Inflammatory macrophage treated with lipopolysaccharide for 4 hours (primary cell): ENCODE results near the gene EXOC4.

Experiments used
- DNase-seq: peaks from one replicate; pipeline ENCODE4 v3.0.0-alpha.2; 2020

The EXOC4 gene

DNA sequence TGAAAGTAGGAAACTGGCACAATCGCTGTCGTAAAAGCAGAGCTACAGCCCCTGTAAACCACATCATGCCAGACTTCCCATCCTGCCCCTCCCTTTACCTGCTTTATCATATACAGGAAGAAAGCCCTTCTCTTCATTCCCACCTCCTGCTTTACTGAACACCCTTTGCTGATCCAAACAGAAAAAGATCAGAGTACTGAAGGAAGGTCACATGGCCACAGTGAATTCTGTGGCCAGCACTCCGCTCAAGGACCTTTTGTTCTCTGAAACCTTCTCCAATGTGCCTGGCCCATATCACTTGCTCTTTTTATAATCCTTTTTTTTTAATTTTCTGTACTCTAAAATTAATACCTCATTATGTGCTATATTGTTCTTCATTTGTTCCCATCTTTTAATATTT lies 765.4 kb downstream of the EXOC4 start:
- DNase-seq: no peak

DNA sequence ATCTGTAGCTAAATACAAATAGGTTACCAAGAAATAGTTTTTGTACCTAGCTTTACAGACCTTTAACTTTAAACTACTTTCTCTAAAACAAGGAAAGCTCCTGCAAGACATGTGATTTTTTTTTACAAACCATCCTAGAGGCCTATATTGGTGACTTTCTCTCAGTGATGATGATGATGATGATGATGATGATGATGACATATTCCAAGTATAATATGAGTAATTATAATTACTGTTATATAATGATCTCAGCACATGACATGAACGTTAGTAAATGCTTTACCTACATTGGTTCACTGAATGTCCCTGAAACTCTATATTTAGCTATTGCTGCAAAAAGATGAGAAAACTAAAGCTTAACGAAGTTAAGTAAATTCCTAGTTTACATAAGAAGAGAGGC lies 766.4 kb downstream of the EXOC4 start:
- no peak for DNase-seq

DNA sequence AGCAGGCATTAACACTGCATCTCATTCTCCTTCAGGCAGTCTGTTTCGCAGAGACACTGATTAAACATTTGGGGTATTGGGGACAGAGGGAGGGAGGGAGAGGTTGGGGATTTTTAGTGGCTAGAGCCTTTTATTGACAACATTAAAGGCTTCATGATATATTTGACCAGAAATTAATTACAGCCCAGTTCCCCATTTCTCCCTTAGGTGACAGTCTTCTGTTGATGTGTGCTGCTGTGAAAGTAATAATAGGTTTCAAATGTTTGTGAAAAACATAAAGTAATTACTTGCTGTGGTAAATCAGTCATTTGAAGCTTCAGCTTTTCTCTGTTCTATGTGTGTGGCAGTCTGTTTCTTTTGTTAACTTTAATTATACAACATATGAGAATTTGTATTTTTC lies 769.0 kb downstream of the EXOC4 start:
- no peak for DNase-seq

DNA sequence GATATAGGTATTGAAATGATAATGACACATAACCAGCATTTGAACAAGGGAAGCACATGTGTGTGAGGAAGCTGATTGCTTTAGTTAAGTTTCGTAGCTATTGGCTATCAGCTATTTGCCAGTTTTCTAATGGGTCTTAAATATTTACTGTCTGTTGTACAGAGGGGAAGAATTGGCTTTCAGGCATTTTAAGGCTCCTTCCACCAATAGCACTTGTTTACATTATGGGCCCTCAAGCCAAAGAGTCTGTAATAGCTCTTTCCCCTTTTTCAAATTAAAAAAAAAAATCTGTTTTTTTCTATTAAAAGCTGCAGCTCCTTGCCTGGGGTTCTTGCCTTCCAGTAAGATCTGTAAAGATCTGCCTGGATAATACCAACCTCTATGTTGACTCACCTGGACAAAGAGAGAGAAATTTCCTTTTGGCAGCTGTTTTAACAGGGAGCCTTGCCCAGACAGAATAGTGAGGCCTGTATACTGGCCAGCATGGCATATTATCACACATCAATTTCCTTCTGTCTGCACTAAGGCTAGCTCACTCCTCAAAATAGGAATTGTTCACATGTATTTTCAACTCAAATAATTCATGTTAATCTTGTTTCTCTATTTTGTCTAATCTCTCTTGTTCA lies 769.5 kb downstream of the EXOC4 start:
- no peak for DNase-seq

DNA sequence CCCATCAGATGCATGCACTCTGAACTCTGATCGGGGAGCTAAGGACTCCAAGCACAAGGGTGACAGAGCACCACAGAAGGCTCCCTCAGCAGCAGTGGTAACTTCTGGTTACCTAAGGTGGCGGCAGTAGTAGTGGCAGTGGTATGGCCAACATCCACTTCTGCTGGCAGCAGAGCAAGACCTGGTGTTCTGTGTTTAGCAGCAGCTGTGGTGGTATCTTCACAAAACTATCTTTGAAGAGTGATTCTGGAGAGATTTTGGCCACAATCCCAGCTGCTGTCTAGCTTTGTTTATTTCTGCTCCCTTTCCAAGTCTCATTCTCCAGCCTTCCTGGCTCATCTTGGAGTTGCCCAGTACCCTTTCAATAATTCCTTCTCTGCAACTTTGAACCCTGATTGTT lies 771.9 kb downstream of the EXOC4 start:
- DNase-seq: no peak

DNA sequence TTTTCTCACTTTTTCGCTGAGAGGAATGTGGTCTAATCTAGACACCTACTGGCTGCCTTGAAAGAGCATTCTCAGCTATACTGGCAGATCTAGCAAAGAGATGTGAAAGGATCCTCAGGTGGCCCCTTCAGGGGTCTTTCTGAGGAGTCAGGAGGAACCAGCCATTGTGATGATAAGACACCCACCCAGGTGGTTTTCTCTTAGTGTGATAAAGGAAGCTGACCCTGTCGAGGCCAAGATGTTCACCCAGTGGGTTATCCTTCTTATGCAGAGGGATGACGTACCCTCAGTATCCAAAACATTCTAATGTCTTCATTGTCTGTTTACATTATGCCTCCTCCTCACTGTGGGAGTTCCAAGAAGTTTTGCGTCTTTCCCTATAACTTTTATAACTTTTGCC lies 776.0 kb downstream of the EXOC4 start:
- no peak for DNase-seq

DNA sequence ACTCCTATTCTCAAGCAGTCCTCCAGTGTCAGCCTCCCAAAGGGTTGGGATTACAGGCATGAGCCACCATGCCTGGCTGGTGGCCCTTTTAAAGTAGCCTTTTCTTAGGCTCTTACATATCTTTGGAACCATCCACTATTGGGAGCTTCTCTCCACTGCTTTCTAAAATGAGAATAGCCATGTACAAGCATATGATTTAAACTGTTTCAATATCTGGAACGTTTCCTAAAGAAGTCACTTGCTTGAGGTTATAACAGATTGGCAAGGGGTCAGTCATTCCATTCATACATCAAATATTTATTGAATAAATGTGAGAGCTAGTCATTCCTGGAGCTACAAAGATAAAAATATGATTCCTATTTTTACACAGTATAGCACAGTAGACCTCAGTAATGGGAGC lies 776.9 kb downstream of the EXOC4 start:
- no peak for DNase-seq

DNA sequence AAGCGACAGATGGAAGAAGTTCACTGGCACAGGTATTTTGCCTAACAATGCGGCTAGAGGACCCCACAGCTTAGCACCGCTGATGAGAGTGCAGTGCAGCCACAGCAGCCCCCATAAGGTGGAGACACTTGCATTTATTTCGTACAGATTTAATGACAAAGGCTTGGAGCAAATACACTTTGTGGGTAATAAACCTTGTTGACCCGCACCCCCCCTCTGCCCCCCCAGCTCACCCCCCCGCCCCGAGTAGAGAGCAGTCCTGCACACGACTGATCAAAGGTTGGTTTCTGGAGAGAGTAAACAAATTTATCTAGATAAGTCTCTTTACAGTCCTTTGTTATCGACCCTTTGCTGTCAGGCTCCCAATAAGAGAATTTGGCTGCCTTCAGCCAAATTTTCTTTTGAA lies 777.6 kb downstream of the EXOC4 start:
- no peak for DNase-seq

DNA sequence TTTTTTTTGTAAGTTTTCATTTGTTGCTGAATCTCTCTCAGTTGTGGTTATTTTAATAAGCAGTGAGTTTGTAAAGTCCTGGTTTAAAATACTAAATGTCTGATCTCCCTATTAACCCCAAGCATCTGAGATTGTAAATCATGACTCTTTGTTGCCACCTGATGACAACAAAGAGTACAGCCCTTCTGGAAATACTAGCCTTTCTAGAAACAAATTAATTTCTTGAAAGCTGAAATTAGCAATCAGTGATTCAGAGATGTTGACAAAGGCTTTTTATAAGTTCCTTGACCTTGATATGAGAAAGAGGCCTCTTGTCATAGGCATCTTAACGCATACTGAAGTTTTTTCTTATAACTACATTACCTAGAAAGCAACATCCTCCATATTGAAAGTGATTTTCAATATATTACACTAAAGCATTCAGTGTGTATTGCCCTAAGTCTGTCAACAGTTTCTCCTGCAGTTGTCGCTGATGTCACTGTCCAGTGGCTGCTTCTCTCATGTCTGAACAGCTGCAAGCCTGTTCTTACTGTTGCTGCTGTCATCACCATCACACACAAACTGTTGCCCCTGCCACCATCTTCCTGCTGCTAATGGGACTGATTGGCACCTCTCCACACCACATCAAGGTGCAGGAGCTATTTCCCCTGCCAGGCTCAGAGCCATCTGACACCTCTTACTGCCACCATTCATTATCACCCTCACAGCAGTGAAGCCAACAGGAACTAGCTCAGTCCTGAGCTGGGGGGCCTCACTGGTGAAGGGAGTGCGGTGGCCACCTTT lies 779.1 kb downstream of the EXOC4 start:
- DNase-seq: no peak

DNA sequence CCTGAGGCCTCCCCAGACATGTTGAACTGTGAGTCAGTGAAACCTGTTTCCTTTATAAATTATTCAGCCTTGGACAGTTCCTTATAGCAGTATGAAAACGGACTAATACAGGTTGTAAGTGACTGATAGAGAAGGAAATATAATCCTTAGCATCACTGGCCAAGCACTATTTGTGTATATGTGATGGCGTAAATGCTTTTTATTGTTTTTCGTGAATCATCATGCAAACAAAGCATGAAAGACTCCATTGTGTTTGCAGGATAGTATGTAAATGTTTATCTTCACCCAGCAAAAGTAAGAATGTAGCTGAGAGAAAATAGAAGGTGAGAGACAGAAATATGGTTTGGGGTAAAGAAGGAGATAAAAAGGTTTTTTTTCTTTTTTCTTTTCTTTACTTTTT lies 781.8 kb downstream of the EXOC4 start:
- no peak for DNase-seq

DNA sequence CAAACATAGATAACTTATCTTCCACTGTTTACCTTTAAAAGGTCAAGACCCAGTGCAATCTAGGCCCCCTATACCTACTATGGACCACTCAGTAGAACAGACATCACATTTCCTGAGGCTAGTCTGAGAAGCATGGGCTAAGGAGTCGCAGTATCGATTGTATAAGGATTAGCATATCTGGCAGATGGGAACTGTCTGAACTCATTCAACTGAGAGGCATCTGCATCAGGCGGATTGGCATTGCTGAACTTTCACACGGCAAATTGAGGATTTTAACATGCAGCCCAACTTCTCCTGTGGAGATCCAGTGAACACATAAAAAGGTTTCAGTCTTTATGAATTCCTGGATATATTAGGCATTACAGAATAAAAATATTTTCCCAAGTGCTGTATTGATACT lies 785.1 kb downstream of the EXOC4 start:
- no peak for DNase-seq

DNA sequence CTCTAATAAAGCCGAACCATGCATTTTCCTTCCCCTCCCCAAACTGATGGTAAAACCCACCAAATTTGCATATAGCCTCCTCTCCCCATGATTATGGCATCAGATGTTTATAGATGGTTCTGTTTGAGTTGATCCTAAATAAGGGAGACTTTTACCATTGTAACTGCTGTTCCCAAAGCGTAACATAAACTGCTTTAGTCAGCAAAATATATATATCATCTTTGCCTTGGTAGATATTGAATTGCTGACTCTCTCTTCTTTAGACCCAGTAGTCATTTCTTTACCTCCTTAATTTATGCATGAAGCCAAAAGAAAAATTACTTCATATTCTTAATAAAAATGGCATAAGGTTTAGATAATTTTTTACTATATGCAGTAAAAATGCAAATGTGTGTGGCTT lies 788.1 kb downstream of the EXOC4 start:
- DNase-seq: no peak

DNA sequence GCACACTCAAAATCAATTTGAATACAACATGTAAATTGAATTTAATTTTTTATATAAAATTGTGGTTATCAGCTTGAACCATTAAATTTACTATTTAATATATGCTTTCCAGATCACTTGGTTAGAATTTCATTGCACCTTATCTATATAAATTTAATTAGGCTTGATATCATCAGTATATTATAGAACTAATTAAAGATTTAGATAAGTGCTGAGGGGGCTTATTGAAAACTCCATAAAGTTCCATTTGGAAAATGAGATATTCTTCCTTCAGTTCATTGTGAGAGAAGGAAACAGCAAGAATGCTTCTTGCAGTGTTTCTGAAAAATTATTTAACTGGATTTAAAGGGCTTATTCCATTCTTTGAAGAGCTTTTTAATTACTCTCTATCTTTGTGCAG lies 788.6 kb downstream of the EXOC4 start:
- DNase-seq: no peak

DNA sequence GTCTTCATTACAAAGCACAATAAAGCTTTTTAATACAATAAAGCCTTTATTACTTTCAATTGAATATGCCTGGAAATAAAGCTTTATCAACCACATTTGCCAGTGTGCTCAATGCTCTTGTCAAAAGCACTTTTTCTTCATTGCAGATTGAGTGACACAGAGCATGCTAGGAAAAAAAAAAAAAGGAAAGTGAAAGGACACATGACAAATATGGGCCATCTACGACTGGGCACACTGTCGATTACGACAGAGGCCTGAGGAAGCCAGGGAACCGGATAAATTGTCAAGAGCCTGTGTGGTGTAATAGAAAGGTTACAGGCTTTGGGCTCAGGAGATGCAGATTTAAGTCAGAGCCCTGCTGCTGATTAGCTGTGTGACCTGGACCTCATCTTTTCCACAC lies 789.4 kb downstream of the EXOC4 start:
- DNase-seq: no peak

DNA sequence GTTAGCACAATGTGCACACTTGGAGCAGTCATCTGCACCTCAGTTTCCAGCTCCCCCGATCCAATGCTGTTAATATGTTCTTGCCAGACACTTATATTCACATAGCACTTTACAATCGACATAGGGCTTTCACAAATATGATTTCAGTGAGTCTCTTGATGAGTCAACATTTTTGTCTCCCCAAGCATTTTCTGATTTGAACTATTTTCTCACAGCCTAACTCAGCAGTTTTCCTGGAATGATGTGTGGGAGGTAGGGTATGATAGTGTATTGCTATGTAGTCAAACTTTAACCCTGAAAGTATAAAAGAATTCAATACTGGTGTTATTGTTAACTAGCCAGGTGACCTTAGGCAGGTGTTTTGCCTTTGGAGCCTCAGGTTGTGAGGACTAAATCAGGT lies 791.8 kb downstream of the EXOC4 start:
- DNase-seq: no peak

DNA sequence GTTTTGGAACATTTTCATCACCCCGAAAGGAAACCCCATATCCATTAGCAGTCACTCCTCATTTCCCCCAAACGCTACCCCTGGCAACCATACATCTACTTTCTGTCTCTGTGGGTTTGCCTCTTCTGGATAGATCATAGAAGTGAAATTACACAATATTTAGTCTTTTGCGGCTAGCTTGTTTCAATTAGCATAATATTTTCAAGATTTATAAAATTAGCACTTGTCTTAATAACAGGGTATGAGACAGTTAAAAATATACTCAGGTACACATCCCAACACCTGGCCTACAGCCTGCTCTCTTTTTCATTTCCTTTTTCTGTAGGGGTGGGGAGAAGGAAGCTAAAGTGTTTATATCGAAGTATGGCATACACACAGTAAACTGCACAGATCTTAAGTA lies 792.8 kb downstream of the EXOC4 start:
- no peak for DNase-seq

DNA sequence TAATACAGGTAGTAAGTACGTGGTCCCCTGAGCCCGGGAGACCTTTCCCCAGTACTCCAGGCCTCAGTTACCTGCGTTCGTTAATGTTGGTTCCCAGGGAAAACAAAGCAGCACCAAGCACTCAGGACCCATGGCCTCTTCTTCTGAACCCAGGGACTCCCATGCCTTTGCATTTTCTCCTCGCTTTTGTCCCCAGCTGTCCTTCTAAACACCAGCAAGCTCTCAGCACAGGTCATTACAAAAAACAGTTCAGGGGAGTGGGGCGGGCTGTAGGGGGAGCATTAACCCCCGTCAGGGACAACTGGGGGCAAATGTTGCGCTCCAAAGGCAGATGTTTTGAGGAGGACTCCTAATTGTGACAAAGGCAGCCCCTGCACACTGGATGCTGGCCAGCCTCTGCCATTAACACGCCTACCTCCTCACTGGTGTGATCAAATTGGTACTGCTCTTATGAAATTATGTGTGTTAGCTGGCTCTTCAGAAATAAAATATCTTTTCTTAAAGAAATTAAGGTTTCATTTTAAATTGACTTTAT lies 793.8 kb downstream of the EXOC4 start:
- no peak for DNase-seq

DNA sequence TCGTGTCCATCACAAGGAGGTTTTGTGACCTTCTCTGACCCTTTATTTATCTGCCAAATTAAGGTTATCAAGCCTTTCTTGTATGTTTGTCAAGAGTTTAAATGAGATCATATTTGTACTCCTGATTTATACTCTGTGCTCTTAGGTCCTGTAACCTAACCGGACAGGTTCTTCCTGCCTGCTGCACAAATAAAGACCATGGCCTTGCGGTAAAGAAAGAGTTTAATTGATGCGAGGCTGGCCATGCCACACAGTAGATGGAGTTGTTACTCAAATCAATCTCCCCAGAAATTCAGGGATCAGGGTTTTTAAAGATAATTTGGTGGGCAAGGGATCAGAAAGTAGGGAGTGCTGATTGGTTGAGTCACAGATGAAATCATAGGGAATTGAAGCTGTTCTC lies 794.8 kb downstream of the EXOC4 start:
- DNase-seq: no peak

DNA sequence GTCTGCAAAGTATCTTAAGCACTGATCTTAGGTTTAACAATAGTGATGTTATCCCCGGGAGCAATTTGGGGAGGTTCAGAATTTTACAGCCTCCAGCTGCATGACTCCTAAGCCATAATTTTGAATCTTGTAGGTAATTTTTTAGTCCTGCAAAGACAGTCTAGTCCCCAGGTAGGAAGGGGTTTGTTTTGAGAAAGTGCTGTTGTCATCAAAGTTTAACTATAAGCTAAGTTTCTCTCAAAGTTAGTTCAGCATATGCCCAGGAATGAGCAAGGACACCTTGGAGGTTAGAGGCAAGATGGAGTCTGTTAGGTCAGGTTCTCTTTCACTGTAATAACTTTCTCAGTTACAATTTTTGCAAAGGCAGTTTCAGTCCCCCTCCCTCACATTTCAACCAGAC lies 795.3 kb downstream of the EXOC4 start:
- DNase-seq: no peak

DNA sequence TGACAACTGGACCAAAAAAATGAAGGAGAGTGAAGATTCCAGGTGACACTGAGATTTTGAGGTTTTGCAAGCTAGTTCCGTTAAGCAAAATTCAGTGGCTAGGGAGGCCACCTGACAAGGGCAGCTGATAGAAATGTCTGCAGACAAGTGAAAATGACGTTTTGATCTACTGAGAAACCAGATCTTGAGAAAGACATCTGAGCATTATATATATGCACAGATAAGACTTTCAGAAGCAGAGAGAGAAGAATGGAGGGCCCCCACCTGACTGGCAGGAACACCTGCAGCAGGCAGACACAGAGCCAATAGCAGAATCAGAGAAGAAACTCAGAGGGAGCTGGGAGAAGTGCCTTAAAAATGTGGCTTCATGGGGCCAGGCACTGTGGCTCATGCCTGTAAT lies 798.1 kb downstream of the EXOC4 start:
- DNase-seq: no peak

DNA sequence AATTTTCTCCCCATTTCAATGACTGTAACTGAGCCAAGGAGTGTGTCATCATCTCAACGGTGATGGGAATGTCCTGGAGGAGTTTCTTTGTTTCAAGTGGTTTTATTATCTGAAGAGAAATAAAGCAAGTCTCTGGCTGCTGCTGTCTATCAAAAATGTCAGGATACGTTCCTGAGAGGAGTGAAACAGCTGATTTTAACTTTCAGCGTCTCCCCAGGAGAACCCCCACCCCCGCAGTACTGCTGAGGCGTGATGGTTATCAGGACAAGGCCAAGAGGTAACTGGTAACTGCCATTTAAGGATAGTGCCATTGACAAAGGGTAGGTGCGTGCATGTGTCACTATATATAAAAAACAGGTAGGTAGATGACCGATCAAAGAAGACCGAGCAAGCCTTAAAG lies 803.9 kb downstream of the EXOC4 start:
- DNase-seq: no peak

DNA sequence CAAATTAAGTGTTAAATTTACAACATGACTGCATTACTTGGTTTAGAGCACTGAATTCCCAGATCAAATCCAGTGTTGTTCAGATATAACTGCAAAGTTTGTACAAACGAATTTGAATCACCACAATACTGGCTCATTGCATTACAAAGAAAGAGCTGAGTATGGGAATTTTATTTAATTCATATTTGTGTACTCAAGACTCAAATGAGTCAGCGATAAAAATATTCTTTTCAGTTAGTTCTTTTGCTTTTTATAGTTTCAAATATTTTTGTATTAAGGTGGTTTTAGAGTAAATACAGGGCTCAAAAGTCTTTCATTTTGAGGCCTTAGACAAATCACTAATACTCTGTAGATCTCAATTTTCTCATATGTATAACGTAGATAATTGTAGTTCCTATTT lies 805.6 kb downstream of the EXOC4 start:
- DNase-seq: no peak

DNA sequence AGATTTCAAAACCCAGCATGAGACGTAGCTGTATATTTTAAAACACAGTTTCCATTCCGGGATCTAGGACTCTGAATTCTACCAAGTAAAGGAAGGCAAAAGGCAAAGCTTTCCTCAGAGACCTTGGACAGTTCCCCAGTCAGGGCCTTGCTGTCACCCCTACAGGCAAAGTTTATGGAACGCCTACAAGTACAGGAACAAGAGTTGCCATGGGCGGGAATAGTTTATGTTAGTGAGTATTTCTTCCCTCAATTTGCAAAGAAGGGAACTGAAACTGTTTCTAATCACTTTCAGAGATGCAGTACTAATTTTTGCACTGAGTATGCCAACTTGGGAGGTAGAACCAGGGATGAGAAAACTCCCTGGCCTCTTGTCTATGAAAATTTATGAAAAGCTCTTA lies 806.1 kb downstream of the EXOC4 start:
- DNase-seq: peak; percentile 41

DNA sequence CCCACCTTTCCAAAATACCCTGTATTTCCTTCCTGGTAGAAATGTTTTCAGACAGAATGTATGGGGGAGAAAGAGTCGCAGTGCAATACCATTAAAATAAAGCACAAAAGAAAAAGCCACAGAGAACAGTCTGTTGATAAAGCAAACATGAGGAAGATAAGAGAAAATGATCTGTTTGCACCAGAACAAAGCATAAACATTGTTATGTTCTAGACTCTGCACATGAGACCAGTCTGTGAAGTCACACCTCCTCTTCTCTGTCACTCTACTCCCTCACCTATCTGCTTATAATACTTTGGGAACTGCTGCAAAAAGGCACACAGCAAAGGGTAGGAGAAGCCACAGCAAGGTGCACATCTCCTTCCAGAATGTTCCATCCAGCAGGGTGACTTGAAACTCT lies 807.0 kb downstream of the EXOC4 start:
- DNase-seq: no peak

DNA sequence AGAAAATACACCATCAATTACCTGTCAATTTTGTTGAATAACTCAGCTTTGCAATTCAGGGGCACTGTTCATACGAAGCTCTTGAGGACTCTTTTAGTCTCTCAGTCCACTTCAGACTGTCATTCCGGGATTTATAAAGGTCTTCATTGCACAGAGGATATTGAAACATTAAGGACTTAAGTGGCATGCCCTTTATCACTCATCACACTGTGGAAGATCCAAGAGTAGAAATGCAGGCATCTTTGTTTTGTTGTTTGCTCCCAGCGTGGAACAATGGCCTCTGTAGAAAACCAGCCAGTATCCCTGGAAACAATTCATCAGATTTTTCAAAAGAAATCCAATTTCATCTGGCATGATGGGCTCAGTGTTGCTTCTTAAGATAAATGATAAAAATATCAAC lies 808.0 kb downstream of the EXOC4 start:
- DNase-seq: no peak
